Glomerular visceral epithelial cell (primary cell): ENCODE measurements around the gene BTBD2.

Experiments used
- DNase-seq: peaks from one replicate; pipeline ENCODE4 v3.0.0-alpha.2; 2016; ENCODE audit errors: extremely low spot score

The BTBD2 gene

DNA sequence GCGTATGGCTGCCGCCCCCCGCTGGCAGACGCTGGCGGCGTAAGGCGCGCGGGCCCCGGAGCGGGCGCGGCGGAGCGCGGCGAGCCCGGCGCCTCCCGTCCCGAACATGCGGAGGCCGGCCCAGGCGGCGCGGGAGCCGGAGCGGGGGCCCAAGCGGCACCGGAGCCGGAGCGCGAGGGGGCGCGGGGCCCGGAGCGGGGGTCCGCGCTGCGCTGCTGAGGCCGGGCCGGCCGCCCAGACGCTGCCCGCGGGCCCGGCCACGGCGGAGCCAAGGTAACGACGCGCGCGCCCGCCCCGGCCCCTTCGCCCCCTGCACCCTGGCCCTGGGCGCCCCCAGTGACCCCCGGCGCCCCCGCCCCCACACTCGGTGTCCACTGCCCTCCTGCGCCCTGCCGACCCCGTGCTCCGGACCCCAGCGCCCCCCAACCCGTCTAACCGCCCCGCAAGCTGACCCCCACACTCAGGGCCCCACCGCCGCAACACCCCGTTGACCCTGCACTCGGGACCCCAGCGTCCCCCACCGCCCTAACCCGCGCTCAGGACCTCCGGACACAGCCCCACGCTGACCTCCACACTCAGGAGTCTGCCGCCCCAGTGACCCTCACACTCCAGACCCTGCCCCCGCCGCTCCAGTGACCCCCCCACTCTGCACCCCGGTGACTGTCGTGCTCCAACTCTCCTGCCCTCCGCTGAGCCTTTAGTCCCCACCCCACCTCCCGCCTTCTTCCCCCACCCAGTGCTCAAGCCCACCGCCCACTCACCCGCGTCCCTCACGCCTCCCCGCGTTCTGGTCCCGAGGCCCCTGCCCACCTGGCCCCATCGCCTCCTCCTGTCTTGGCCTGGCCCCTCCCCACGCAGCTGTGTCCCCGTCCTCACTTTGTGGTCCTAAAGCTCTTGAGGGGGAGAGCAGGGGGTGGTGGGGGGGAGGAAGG lies 74.1 kb downstream of the BTBD2 start, which contains the start of gene CSNK1G2:
Gene CSNK1G2, plus strand, starts transcription at position 27 of the 932 bp plus-strand sequence. CDS start 28,601 bp downstream, outside the sequence.
- no peak for DNase-seq

GRCh38 chr19:1938071-1938470 lies 77.4 kb downstream of the BTBD2 start:
- DNase-seq: no peak

DNA sequence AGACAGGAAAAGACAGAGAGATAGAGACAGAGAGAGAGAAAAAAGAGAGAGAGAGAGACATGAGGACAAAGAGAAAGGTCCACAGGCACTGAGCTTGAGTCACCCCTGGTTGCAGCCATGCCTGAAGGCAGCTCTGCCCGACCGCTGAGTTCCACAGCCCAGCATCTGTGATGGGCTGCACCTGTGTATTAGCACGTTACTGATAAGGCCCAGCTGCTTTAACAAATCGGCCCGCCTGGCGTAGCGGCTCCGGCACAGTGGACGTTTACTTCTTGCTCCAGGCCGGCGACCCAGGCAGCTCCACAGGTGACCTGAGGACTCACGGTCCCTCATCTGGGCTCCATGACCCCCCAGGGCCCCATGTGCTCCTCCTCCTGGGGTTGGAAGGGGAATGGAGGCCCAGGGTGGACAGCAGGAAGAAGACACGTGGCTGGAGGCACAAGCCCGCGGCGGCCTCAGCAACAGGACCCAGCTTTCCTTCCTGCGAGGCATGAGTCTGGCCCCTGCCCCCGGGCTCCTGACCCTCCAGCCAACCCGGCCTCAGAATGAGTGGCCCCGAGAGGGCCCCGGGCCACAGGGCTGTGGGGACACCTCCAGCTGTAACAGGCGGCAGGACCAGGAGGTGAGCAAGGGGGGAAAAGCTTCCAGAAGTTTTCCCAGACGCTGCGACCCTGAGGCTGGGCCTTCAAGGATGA lies 78.5 kb downstream of the BTBD2 start:
- DNase-seq: no peak

DNA sequence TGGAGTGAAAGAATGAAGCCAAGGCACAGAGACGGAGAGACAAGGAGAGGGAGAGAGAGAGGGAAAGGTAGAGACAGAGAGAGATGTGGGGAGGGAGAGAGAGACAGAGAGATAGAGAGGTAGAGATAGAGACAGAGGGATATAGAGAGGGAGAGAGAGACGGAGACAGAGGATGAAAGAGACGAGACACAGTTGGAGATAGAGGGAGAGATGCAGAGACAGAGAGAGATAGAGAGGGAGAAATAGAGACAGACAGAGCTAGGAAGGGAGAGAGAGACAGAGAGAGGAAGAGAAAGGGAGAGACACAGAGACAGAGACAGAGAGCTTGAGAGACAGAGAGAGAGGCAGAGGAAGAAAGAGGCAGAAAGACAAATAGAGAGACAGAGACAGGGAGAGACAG lies 79.1 kb downstream of the BTBD2 start:
- DNase-seq: no peak

- no peak for DNase-seq
Measured at GRCh38 chr19:1935484-1936208, 79.9 kb downstream of the BTBD2 start.
